Upper lobe of right lung (tissue), 1 donor: Measurements from ENCODE around the gene CD6. TPM values are rescaled to one million over a fixed set of nuclear protein-coding genes. Genes with fewer than 3 reads are reported as not detected.

Experiments used
- ATAC-seq: fragments of 200-7000 bp; cut with Tn5 transposase; one replicate; pipeline ENCODE4 v1.9.1; 2020; ENCODE audit warnings: mild to moderate bottlenecking, moderate library complexity
- DNase-seq: peaks from one replicate; pipeline ENCODE4 v3.0.0-alpha.2; 2020
- H3K27ac ChIP-seq: fragments of 200-600 bp; one replicate; pipeline ENCODE4 v1.8.0; 2022
- H3K27me3 ChIP-seq: fragments of 200-600 bp; one replicate; pipeline ENCODE4 v1.8.0; 2022; ENCODE audit warnings: mild to moderate bottlenecking
- H3K36me3 ChIP-seq: fragments of 200-600 bp; one replicate; pipeline ENCODE4 v1.8.0; 2022
- H3K4me1 ChIP-seq: fragments of 200-600 bp; one replicate; pipeline ENCODE4 v1.8.0; 2022
- H3K4me3 ChIP-seq: fragments of 200-600 bp; one replicate; pipeline ENCODE4 v1.8.0; 2022; ENCODE audit warnings: mild to moderate bottlenecking
- H3K9me3 ChIP-seq: fragments of 200-600 bp; one replicate; pipeline ENCODE4 v1.8.0; 2022
- CTCF ChIP-seq: fragments of 200-600 bp; IDR thresholded peaks from one replicate; pipeline ENCODE4 v1.8.0; 2022; ENCODE audit warnings: antibody characterized with exemption
- intact Hi-C: fragments of 100-400 bp; cut with DNase I; formaldehyde crosslinking; loops from one replicate; pipeline ENCODE4 v1.11.0; 2022
- total RNA-seq: library from RNA; stranded (reverse); fragmentation: NEBNext Ultra II Directional; extraction: Animal tissue kit (Norgen Biotek cat#: 25700); gene quantifications from one replicate; pipeline ENCODE4 v1.2.1, GENCODE V29; 2021
- donor health status: DM: no; HTN: yes; CAD: no; lungs with severe emphysema.

CD6 gene
- total RNA-seq, 1 donor from 2014 or later, result 3.9 TPM

- Histone ChIP-seq H3K36me3 (peaks cover 3% of the 10 kb centered on the region), H3K9me3 (no peaks in the 10 kb centered on the region), H3K4me1 (peaks cover 7% of the 10 kb centered on the region), H3K27ac (no peak overlapping the region), H3K27me3 (no peaks in the 10 kb centered on the region), H3K4me3 (no peak overlapping the region)
- ATAC-seq, result no peak
- peak; percentile 11 for DNase-seq
- no peak for TF ChIP-seq CTCF
- intact Hi-C loops, result no loop called here
Observed at GRCh38 chr11:60932605-60933356, 38.7 kb upstream of the CD6 start.

- Histone ChIP-seq H3K27ac (no peak overlapping the region), H3K4me3 (no peak overlapping the region), H3K36me3 (peaks cover 11% of the 10 kb centered on the region), H3K9me3 (no peaks in the 10 kb centered on the region), H3K4me1 (peaks cover 7% of the 10 kb centered on the region), H3K27me3 (no peaks in the 10 kb centered on the region)
- TF ChIP-seq CTCF, result no peak
- no peak for DNase-seq
- no peak for ATAC-seq
- intact Hi-C loops, result no loop called here
Observed at GRCh38 chr11:60933416-60934123, 37.9 kb upstream of the CD6 start.

GRCh38 chr11:60934124-60934789 lies 37.2 kb upstream of the CD6 start:
- no peak for TF ChIP-seq CTCF
- Histone ChIP-seq H3K27me3 (no peaks in the 10 kb centered on the region), H3K4me1 (peaks cover 7% of the 10 kb centered on the region), H3K4me3 (no peak overlapping the region), H3K9me3 (no peaks in the 10 kb centered on the region), H3K36me3 (peaks cover 14% of the 10 kb centered on the region), H3K27ac (no peak overlapping the region)
- no peak for ATAC-seq
- no peak for DNase-seq
- intact Hi-C loops, result no loop called here

GRCh38 chr11:60934790-60935605 lies 36.5 kb upstream of the CD6 start:
- Histone ChIP-seq H3K27ac (no peak overlapping the region), H3K9me3 (no peaks in the 10 kb centered on the region), H3K4me3 (no peak overlapping the region), H3K4me1 (peaks cover 7% of the 10 kb centered on the region), H3K27me3 (no peaks in the 10 kb centered on the region), H3K36me3 (peaks cover 18% of the 10 kb centered on the region)
- ATAC-seq, result no peak
- no peak for TF ChIP-seq CTCF
- intact Hi-C loops, result no loop called here
- DNase-seq, result no peak

GRCh38 chr11:60935676-60936442 lies 35.6 kb upstream of the CD6 start:
- no peak overlapping the region for H3K27ac ChIP-seq
- peaks cover 20% of the 10 kb centered on the region for H3K36me3 ChIP-seq
- H3K4me3 ChIP-seq, result no peak overlapping the region
- H3K27me3 ChIP-seq, result no peaks in the 10 kb centered on the region
- DNase-seq (peak; percentile 64), ATAC-seq (peak; percentile 6)
- no peak for TF ChIP-seq CTCF
- no peaks in the 10 kb centered on the region for H3K9me3 ChIP-seq
- intact Hi-C loops, result no loop called here
- H3K4me1 ChIP-seq, result peaks cover 12% of the 10 kb centered on the region
